G401 (cell line): ENCODE results near the gene ZCCHC7. TPM values are rescaled to one million over a fixed set of nuclear protein-coding genes. Genes with fewer than 3 reads are reported as not detected.

Experiments
- DNase-seq: peaks from one replicate; pipeline ENCODE4 v3.0.0-alpha.2; 2015; ENCODE audit warnings: low spot score
- in situ Hi-C: cut with HindIII; loops from 2 replicates; pipeline ENCODE4 v1.10.0; 2016; ENCODE audit warnings: low sequenced_read_pairs, mixed read lengths
- total RNA-seq: library from RNA; depleted of rRNA; stranded (reverse); fragments of >200 nt; shearing (Covaris generic); gene quantifications from 2 replicates; pipeline ENCODE4 v1.2.3, GENCODE V29; 2014; rRNA removed

ZCCHC7 gene
- total RNA-seq, 1 experiment from 2014 or later = 20.5 TPM

DNA sequence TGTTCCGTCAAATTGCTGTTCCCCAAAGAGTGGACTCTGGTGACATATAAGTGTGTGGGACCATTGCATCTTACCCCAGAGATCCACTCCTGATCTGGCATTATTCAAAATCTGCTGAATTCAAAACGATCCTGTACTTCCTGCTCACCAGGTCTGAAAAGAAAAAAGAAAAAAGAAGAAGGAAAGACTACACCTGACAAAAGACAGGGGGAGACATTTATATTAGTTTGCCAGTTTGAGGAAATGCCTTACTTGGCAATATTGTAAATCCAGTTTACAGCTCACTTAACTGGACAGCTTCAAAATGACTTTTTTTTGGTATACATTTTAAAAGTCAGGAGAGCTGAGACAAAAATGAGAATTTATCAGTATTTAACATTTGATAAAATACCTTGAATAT lies 287.1 kb downstream of the ZCCHC7 start:
- in situ Hi-C loops = no loop called here
- DNase-seq = no peak

Other genes with a start within 250 kb of the ZCCHC7 start
- gene PAX5, start 86.3 kb upstream of the ZCCHC7 start, total RNA-seq = not detected in 2 replicates